Keratinocyte (primary cell): ENCODE measurements around the gene PIGA.

ENCODE experiments used
- EZH2 ChIP-seq: IDR thresholded peaks from one replicate; pipeline ENCODE4 v1.6.1; 2012; ENCODE audit warnings: inconsistent platforms, mild to moderate bottlenecking, low read length, moderate library complexity
- TF ChIP-seq, protein P1 (sequence below), 3 experiments: IDR thresholded peaks in 1 of 3; conservative IDR thresholded peaks in 1 of 3; optimal IDR thresholded peaks in 1 of 3; 2 replicates in 2 of 3; 3 replicates in 1 of 3; pipeline versions ENCODE3 to v1.5.1; 2011; ENCODE audit warnings: low read length in 3 of 3, mild to moderate bottlenecking in 3 of 3, moderate library complexity in 2 of 3, control low read depth in 1 of 3, inconsistent platforms in 1 of 3; ENCODE audit not compliant: insufficient read depth in 2 of 3; ENCODE audit errors: extremely low read depth in 1 of 3

DNA sequence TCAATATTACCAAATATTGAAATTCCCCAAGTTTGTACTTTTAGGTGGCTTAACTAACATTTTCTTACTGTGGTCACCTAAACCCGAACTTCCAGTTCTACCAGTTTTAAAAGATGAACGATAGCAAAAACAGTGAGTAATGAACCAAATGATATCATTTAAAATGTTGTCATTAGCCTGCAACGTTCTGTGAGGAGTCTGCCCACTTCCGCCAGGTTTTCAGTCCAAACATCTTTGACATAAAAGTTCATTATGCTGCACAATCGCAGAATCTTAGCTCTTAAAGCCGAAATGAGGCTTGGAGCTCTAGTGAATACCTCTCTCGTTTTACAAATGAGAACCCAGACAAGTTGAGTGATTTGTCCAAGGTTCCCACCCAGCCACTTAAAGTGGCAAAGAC is 762 bp downstream of the PIGA start:
- no peak for TF ChIP-seq EZH2
- TF ChIP-seq, protein P1, sequence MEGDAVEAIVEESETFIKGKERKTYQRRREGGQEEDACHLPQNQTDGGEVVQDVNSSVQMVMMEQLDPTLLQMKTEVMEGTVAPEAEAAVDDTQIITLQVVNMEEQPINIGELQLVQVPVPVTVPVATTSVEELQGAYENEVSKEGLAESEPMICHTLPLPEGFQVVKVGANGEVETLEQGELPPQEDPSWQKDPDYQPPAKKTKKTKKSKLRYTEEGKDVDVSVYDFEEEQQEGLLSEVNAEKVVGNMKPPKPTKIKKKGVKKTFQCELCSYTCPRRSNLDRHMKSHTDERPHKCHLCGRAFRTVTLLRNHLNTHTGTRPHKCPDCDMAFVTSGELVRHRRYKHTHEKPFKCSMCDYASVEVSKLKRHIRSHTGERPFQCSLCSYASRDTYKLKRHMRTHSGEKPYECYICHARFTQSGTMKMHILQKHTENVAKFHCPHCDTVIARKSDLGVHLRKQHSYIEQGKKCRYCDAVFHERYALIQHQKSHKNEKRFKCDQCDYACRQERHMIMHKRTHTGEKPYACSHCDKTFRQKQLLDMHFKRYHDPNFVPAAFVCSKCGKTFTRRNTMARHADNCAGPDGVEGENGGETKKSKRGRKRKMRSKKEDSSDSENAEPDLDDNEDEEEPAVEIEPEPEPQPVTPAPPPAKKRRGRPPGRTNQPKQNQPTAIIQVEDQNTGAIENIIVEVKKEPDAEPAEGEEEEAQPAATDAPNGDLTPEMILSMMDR (optimal IDR thresholded peaks at IDR 0.05 in 1 of 3, IDR thresholded peaks at IDR 0.05 in 1 of 3, conservative IDR thresholded peaks at IDR 0.05 in 1 of 3; ENCODE audit: extremely low read depth in 1 of 3, insufficient read depth in 2 of 3, low read length in 3 of 3), result no peak
